ENCODE data around the gene CAPRIN1.

DNA sequence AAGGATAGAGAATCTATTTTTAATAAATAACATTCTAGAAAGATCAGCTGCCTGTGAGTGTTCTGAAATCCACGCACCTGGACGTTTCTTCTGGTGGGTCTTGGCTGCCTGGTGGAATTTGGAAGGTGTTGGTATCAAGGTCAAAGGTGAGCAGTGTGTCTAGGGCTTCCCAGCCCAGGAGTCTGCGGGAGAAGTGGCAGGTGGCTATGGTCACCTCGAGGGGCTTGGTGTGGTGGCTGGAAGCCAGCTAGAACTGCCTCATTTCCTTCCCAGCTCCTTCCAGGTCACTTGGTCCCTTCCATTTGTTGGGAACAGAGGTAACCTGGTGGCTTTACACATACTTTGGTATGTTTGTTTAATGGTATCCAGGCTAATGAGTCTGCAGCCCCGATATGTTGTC is 95.3 kb downstream of the CAPRIN1 start:
- TF ChIP-seq, protein P1, sequence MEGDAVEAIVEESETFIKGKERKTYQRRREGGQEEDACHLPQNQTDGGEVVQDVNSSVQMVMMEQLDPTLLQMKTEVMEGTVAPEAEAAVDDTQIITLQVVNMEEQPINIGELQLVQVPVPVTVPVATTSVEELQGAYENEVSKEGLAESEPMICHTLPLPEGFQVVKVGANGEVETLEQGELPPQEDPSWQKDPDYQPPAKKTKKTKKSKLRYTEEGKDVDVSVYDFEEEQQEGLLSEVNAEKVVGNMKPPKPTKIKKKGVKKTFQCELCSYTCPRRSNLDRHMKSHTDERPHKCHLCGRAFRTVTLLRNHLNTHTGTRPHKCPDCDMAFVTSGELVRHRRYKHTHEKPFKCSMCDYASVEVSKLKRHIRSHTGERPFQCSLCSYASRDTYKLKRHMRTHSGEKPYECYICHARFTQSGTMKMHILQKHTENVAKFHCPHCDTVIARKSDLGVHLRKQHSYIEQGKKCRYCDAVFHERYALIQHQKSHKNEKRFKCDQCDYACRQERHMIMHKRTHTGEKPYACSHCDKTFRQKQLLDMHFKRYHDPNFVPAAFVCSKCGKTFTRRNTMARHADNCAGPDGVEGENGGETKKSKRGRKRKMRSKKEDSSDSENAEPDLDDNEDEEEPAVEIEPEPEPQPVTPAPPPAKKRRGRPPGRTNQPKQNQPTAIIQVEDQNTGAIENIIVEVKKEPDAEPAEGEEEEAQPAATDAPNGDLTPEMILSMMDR (IDR thresholded peaks at IDR 0.05), result no peak
- TF ChIP-seq POLR2AphosphoS5 (IDR thresholded peaks at IDR 0.05), result no peak
- no peak for TF ChIP-seq POLR2A (IDR thresholded peaks at IDR 0.05)
- no peak for TF ChIP-seq EP300 (IDR thresholded peaks at IDR 0.05)

All from gastroesophageal sphincter (tissue), 3 donors.